HG03442 (cell line): Measurements from ENCODE around the gene DNAJB5.
A peak's percentile ranks its signal among the peaks of the same experiment; 100 is the strongest.
"Not testable (repeated sequence)": the region's sequence is repeated elsewhere in the genome, so short reads cannot be mapped to it uniquely, and the experiment has no call there.

Experiments
- ATAC-seq: cut with Tn5 transposase; IDR thresholded peaks from one replicate; pipeline ENCODE4 v1.9.1; 2021; ENCODE audit warnings: mild to moderate bottlenecking, moderate library complexity; ENCODE audit not compliant: unreplicated experiment

Gene DNAJB5

GRCh38 chr9:34989003-34989945, at the start of gene DNAJB5:
TSS of gene DNAJB5 (plus strand) at chr9:34989745. CDS start at chr9:34990631, 886 bp downstream.
- peak; percentile 84 for ATAC-seq

GRCh38 chr9:34939989-34940388, 49.6 kb upstream of the DNAJB5 start:
- ATAC-seq = not testable (repeated sequence)

GRCh38 chr9:34948451-34948850, 41.1 kb upstream of the DNAJB5 start:
- no peak for ATAC-seq

GRCh38 chr9:34954225-34954624, 35.3 kb upstream of the DNAJB5 start:
- ATAC-seq = no peak

GRCh38 chr9:34956066-34956465, 33.5 kb upstream of the DNAJB5 start:
- not testable (repeated sequence) for ATAC-seq

- no peak for ATAC-seq
These were observed 32.9 kb upstream of the DNAJB5 start for GRCh38 chr9:34956648-34957047.

- no peak for ATAC-seq
These were observed 31.8 kb upstream of the DNAJB5 start, which contains the start of gene PHF24 for GRCh38 chr9:34957492-34958410. TSS of gene PHF24 (plus strand) at chr9:34958285. CDS start at chr9:34971299, 13,014 bp downstream.

- no peak for ATAC-seq
These were observed 31.0 kb upstream of the DNAJB5 start for GRCh38 chr9:34958411-34958982.

GRCh38 chr9:34959461-34959860, 30.1 kb upstream of the DNAJB5 start:
- no peak for ATAC-seq

- no peak for ATAC-seq
These were observed 27.7 kb upstream of the DNAJB5 start for GRCh38 chr9:34961574-34962490.

- no peak for ATAC-seq
These were observed 27.0 kb upstream of the DNAJB5 start for GRCh38 chr9:34962546-34962945.

- no peak for ATAC-seq
These were observed 26.0 kb upstream of the DNAJB5 start for GRCh38 chr9:34963552-34963951.

- no peak for ATAC-seq
These were observed 25.1 kb upstream of the DNAJB5 start for GRCh38 chr9:34964458-34964857.

- no peak for ATAC-seq
These were observed 18.3 kb upstream of the DNAJB5 start for GRCh38 chr9:34971146-34971811.

GRCh38 chr9:34974664-34975063, 14.9 kb upstream of the DNAJB5 start:
- ATAC-seq = no peak

GRCh38 chr9:34976441-34976840, 13.1 kb upstream of the DNAJB5 start:
- no peak for ATAC-seq

- no peak for ATAC-seq
These were observed 12.6 kb upstream of the DNAJB5 start for GRCh38 chr9:34976992-34977391.

GRCh38 chr9:34980181-34980761, 9.3 kb upstream of the DNAJB5 start:
- no peak for ATAC-seq

GRCh38 chr9:34982361-34982760, 7.2 kb upstream of the DNAJB5 start:
- no peak for ATAC-seq
